Neuronal stem cell (in vitro differentiated cells): ENCODE data around the gene NEK11.

ENCODE experiments used
- DNase-seq: peaks from one replicate; pipeline ENCODE4 v3.0.0-alpha.2; 2013; ENCODE audit warnings: low spot score
- H2AFZ ChIP-seq: one replicate; pipeline ENCODE4 v1.6.1; 2013; ENCODE audit warnings: mild to moderate bottlenecking, low read length, inconsistent platforms
- H2AK5ac ChIP-seq: 2 replicates; pipeline ENCODE4 v1.6.1; 2013; ENCODE audit warnings: low read depth, mild to moderate bottlenecking, inconsistent platforms, low read length, moderate library complexity, mixed read lengths
- H2BK120ac ChIP-seq: 2 replicates; pipeline ENCODE4 v1.6.1; 2013; ENCODE audit warnings: low read depth, mild to moderate bottlenecking, inconsistent platforms, low read length, moderate library complexity, mixed read lengths
- H2BK12ac ChIP-seq: one replicate; pipeline ENCODE4 v1.6.1; 2013; ENCODE audit warnings: low read length, inconsistent platforms
- H2BK15ac ChIP-seq: 2 replicates; pipeline ENCODE4 v1.6.1; 2013; ENCODE audit warnings: mild to moderate bottlenecking, low read length, inconsistent platforms, mixed read lengths
- H2BK5ac ChIP-seq: one replicate; pipeline ENCODE4 v1.6.1; 2013; ENCODE audit warnings: inconsistent platforms, mild to moderate bottlenecking, low read length, moderate library complexity
- H3K14ac ChIP-seq: one replicate; pipeline ENCODE4 v1.6.1; 2013; ENCODE audit warnings: low read length, inconsistent platforms
- H3K18ac ChIP-seq: 2 replicates; pipeline ENCODE4 v1.6.1; 2013; ENCODE audit warnings: low read length, inconsistent platforms
- H3K23ac ChIP-seq: 2 replicates; pipeline ENCODE4 v1.6.1; 2013; ENCODE audit warnings: low read depth, mild to moderate bottlenecking, mixed read lengths, low read length, inconsistent platforms; ENCODE audit not compliant: poor library complexity
- H3K27ac ChIP-seq: replicated peaks from 3 replicates; pipeline ENCODE4 v1.5.1; 2013; ENCODE audit warnings: low read length, inconsistent platforms
- H3K27me3 ChIP-seq, 3 experiments: 2 replicates each; pipeline ENCODE4 v1.6.1; 2013; ENCODE audit warnings: low read length in 3 of 3, mild to moderate bottlenecking in 2 of 3, inconsistent platforms in 1 of 3, low read depth in 1 of 3, mixed read lengths in 1 of 3, moderate library complexity in 1 of 3; ENCODE audit not compliant: control insufficient read depth in 3 of 3, insufficient read depth in 3 of 3
- H3K36me3 ChIP-seq, 2 donors: replicated peaks in 1 of 2; 2 replicates each; pipeline ENCODE4 v1.6.1; 2013; ENCODE audit warnings: low read length in 2 of 2; ENCODE audit not compliant: control insufficient read depth in 2 of 2, insufficient read depth in 2 of 2
- H3K4ac ChIP-seq: 2 replicates; pipeline ENCODE4 v1.6.1; 2013; ENCODE audit warnings: inconsistent platforms, mild to moderate bottlenecking, low read length, moderate library complexity
- H3K4me1 ChIP-seq, 2 donors: 1 replicate in 1 of 2; 2 replicates in 1 of 2; pipeline ENCODE4 v1.6.1; 2013; ENCODE audit warnings: low read length in 2 of 2, low read depth in 1 of 2; ENCODE audit not compliant: control insufficient read depth in 2 of 2, insufficient read depth in 1 of 2
- H3K4me2 ChIP-seq: one replicate; pipeline ENCODE4 v1.6.1; 2013; ENCODE audit warnings: mild to moderate bottlenecking, low read length, inconsistent platforms; ENCODE audit not compliant: insufficient read depth, poor library complexity, severe bottlenecking
- H3K4me3 ChIP-seq, 2 donors: 2 replicates each; pipeline ENCODE4 v1.5.1; 2013; ENCODE audit warnings: low read length in 2 of 2, mild to moderate bottlenecking in 2 of 2, inconsistent platforms in 1 of 2, moderate library complexity in 1 of 2
- H3K79me1 ChIP-seq: one replicate; pipeline ENCODE4 v1.6.1; 2013; ENCODE audit warnings: low read depth, mild to moderate bottlenecking, inconsistent platforms, low read length, moderate library complexity
- H3K9ac ChIP-seq: one replicate; pipeline ENCODE4 v1.6.1; 2013; ENCODE audit warnings: mild to moderate bottlenecking, low read depth, low read length, inconsistent platforms; ENCODE audit not compliant: poor library complexity
- H3K9me3 ChIP-seq, 2 donors: replicated peaks in 1 of 2; 2 replicates each; pipeline versions ENCODE3 to v1.6.1; 2013; ENCODE audit warnings: low read length in 2 of 2, mild to moderate bottlenecking in 2 of 2, inconsistent platforms in 1 of 2, low read depth in 1 of 2, mixed read lengths in 1 of 2, moderate library complexity in 1 of 2; ENCODE audit not compliant: control insufficient read depth in 2 of 2, insufficient read depth in 1 of 2
- H4K8ac ChIP-seq: one replicate; pipeline ENCODE4 v1.6.1; 2013; ENCODE audit warnings: low read depth, mild to moderate bottlenecking, inconsistent platforms, low read length, moderate library complexity
- H4K91ac ChIP-seq: one replicate; pipeline ENCODE4 v1.6.1; 2013; ENCODE audit warnings: low read length, low read depth, mild to moderate bottlenecking, inconsistent platforms; ENCODE audit not compliant: poor library complexity
- WGBS, 2 donors: extraction: QIAGEN DNeasy Blood & Tissue Kit; methylation state at CpG; one replicate each; pipeline ENCODE4 v1.1.7; 2013; ENCODE audit warnings: missing lambda C conversion rate in 2 of 2, mixed read lengths in 1 of 2; ENCODE audit not compliant: insufficient read length in 2 of 2, insufficient replicate concordance in 1 of 2; ENCODE audit errors: extremely low coverage in 2 of 2; 5-methylcytosine and 5-hydroxymethylcytosine counted together

Gene NEK11

GRCh38 chr3:131162516-131162915 lies 135.8 kb downstream of the NEK11 start:
- H2AK5ac ChIP-seq: no peak overlapping the region
- H2BK5ac ChIP-seq: no peak overlapping the region
- no peak overlapping the region for H3K4me3 ChIP-seq
- no peak overlapping the region for H2BK120ac ChIP-seq
- H2AFZ ChIP-seq: no peak overlapping the region
- no CpG with 5 or more reads among the region's 5 CpGs for WGBS, 2 donors
- no peak overlapping the region for H3K18ac ChIP-seq
- no peak overlapping the region for H2BK15ac ChIP-seq
- H3K4me1 ChIP-seq: peaks cover 0 to 5% of the 10 kb centered on the region in 2 donors
- no peaks in the 10 kb centered on the region for H3K36me3 ChIP-seq
- no peak overlapping the region for H3K14ac ChIP-seq
- H4K8ac ChIP-seq: no peak overlapping the region
- no peak overlapping the region for H3K9ac ChIP-seq
- no peak overlapping the region for H3K4me2 ChIP-seq
- no peak overlapping the region for H3K23ac ChIP-seq
- H2BK12ac ChIP-seq: no peak overlapping the region
- H3K27me3 ChIP-seq: peaks cover 0 to 2% (median 0%) of the 10 kb centered on the region in 3 experiments
- no peak overlapping the region for H3K4ac ChIP-seq
- no peak for DNase-seq
- no peak overlapping the region for H3K27ac ChIP-seq
- no peaks in the 10 kb centered on the region for H3K79me1 ChIP-seq
- no peaks in the 10 kb centered on the region for H3K9me3 ChIP-seq
- H4K91ac ChIP-seq: no peak overlapping the region

- H3K36me3 ChIP-seq: no peaks in the 10 kb centered on the region
- H3K27ac ChIP-seq: no peak overlapping the region
- no peak overlapping the region for H2AFZ ChIP-seq
- no peak overlapping the region for H3K23ac ChIP-seq
- no peak overlapping the region for H3K4me2 ChIP-seq
- no peak overlapping the region for H3K18ac ChIP-seq
- H3K9ac ChIP-seq: no peak overlapping the region
- no peak overlapping the region for H3K4ac ChIP-seq
- no peak overlapping the region for H2BK12ac ChIP-seq
- H4K8ac ChIP-seq: no peak overlapping the region
- WGBS, 2 donors: no CpG with 5 or more reads among the region's 1 CpG
- no peak overlapping the region for H2BK120ac ChIP-seq
- H2BK5ac ChIP-seq: no peak overlapping the region
- no peak overlapping the region for H3K14ac ChIP-seq
- H3K9me3 ChIP-seq: no peaks in the 10 kb centered on the region
- H4K91ac ChIP-seq: no peak overlapping the region
- no peaks in the 10 kb centered on the region for H3K79me1 ChIP-seq
- H2AK5ac ChIP-seq: no peak overlapping the region
- no peaks in the 10 kb centered on the region for H3K27me3 ChIP-seq
- peaks cover 0 to 2% of the 10 kb centered on the region in 2 donors for H3K4me1 ChIP-seq
- no peak for DNase-seq
- H3K4me3 ChIP-seq: no peak overlapping the region
- no peak overlapping the region for H2BK15ac ChIP-seq
Measured at GRCh38 chr3:131167867-131168266, 141.2 kb downstream of the NEK11 start.

- Histone ChIP-seq H4K91ac (no peak overlapping the region), H3K79me1 (no peaks in the 10 kb centered on the region), H3K27me3 (no peaks in the 10 kb centered on the region), H3K4me1 (peaks cover 0 to 2% of the 10 kb centered on the region in 2 donors), H3K4ac (no peak overlapping the region), H2AFZ (peak overlapping the region; percentile 2), H3K23ac (no peak overlapping the region), H4K8ac (no peak overlapping the region), H2AK5ac (no peak overlapping the region), H3K14ac (no peak overlapping the region), H3K27ac (no peak overlapping the region), H2BK120ac (no peak overlapping the region), H2BK5ac (no peak overlapping the region), H3K9me3 (no peaks in the 10 kb centered on the region), H3K36me3 (no peaks in the 10 kb centered on the region), H3K4me2 (no peak overlapping the region), H2BK12ac (no peak overlapping the region), H3K9ac (no peak overlapping the region), H3K4me3 (no peak overlapping the region), H3K18ac (no peak overlapping the region), H2BK15ac (no peak overlapping the region)
- no CpG with 5 or more reads among the region's 3 CpGs for WGBS, 2 donors
- DNase-seq: no peak
Measured at GRCh38 chr3:131169331-131169730, 142.7 kb downstream of the NEK11 start.

GRCh38 chr3:131172502-131173200 lies 146.0 kb downstream of the NEK11 start:
- H3K18ac ChIP-seq: no peak overlapping the region
- no peak overlapping the region for H2AK5ac ChIP-seq
- no peak overlapping the region for H2BK5ac ChIP-seq
- WGBS, 2 donors: no CpG with 5 or more reads among the region's 3 CpGs
- H3K27ac ChIP-seq: no peak overlapping the region
- H3K4me3 ChIP-seq: no peak overlapping the region
- no peaks in the 10 kb centered on the region for H3K79me1 ChIP-seq
- peaks cover 0 to 2% of the 10 kb centered on the region in 2 donors for H3K4me1 ChIP-seq
- no peak overlapping the region for H4K8ac ChIP-seq
- DNase-seq: no peak
- no peak overlapping the region for H3K14ac ChIP-seq
- H2BK120ac ChIP-seq: no peak overlapping the region
- H3K4ac ChIP-seq: no peak overlapping the region
- H3K4me2 ChIP-seq: no peak overlapping the region
- H3K36me3 ChIP-seq: no peaks in the 10 kb centered on the region
- no peak overlapping the region for H2BK12ac ChIP-seq
- no peaks in the 10 kb centered on the region for H3K9me3 ChIP-seq
- no peaks in the 10 kb centered on the region for H3K27me3 ChIP-seq
- H2BK15ac ChIP-seq: no peak overlapping the region
- H2AFZ ChIP-seq: no peak overlapping the region
- no peak overlapping the region for H3K9ac ChIP-seq
- H3K23ac ChIP-seq: no peak overlapping the region
- no peak overlapping the region for H4K91ac ChIP-seq
